ENCODE data around the gene ABHD6. TPM values are rescaled to one million over a fixed set of nuclear protein-coding genes. Genes with fewer than 3 reads are reported as not detected.
A peak's percentile ranks its signal among the peaks of the same experiment; 100 is the strongest.

ABHD6 gene
- total and polyA plus RNA-seq, 2 donors (not counting 3 experiments of a cell fraction or from before 2014, with no cell fraction given) = 5.8 to 7.5 TPM

GRCh38 chr3:58217209-58217811 lies 20.3 kb upstream of the ABHD6 start:
- ChIA-PET CTCF (interaction anchor here (0.6 to 4.5 kb wide), 26 partner anchors 8 to 255 kb away, joined by 3 to 294 read pairs (median 8); partner anchors contain the start of genes ABHD6, HTD2 and RPP14), POLR2A (no interaction called here)
- Histone ChIP-seq H3K36me3 (ENCODE audit: control insufficient read depth in 2 of 2, extremely low read depth in 1 of 2, insufficient read depth in 2 of 2, low read length in 2 of 2) (no peaks in the 10 kb centered on the region), H3K9me1 (replicated peaks; ENCODE audit: control insufficient read depth, extremely low read depth, insufficient read depth, low read length) (no peaks in the 10 kb centered on the region), H3K4me2 (ENCODE audit: insufficient read depth, low read length) (no peak overlapping the region), H3K79me2 (ENCODE audit: control insufficient read depth, insufficient read depth, low read length) (no peaks in the 10 kb centered on the region), H2AFZ (ENCODE audit: low read depth, low read length) (peak overlapping the region; percentile 61), H3K27me3 (ENCODE audit: control insufficient read depth in 2 of 2, insufficient read depth in 2 of 2, low read length in 2 of 2) (no peaks in the 10 kb centered on the region), H3K9ac (replicated peaks; ENCODE audit: extremely low read depth, insufficient read depth, low read length) (no peak overlapping the region), H3K9me3 (replicated peaks; ENCODE audit: control insufficient read depth, insufficient read depth, low read length) (no peaks in the 10 kb centered on the region), H3K27ac (ENCODE audit: insufficient read depth, low read depth, low read length) (no peak overlapping the region), H4K20me1 (replicated peaks; ENCODE audit: control insufficient read depth, extremely low read depth, insufficient read depth, low read length) (no peaks in the 10 kb centered on the region), H3K4me1 (ENCODE audit: control insufficient read depth, extremely low read depth, insufficient read depth, low read length) (no peaks in the 10 kb centered on the region), H3K4me3 (replicated peaks in 1 of 3; ENCODE audit: insufficient read depth in 1 of 3, low read depth in 1 of 3, low read length in 3 of 3) (no peak overlapping the region)
- no peak for TF ChIP-seq EZH2 (IDR thresholded peaks at IDR 0.05; ENCODE audit: borderline replicate concordance, low read depth, low read length, severe bottlenecking)
- TF ChIP-seq, protein P1, sequence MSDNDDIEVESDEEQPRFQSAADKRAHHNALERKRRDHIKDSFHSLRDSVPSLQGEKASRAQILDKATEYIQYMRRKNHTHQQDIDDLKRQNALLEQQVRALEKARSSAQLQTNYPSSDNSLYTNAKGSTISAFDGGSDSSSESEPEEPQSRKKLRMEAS (IDR thresholded peaks at IDR 0.05; ENCODE audit: insufficient read depth, insufficient read length) = peak; percentile 60
- TF ChIP-seq, protein P2, sequence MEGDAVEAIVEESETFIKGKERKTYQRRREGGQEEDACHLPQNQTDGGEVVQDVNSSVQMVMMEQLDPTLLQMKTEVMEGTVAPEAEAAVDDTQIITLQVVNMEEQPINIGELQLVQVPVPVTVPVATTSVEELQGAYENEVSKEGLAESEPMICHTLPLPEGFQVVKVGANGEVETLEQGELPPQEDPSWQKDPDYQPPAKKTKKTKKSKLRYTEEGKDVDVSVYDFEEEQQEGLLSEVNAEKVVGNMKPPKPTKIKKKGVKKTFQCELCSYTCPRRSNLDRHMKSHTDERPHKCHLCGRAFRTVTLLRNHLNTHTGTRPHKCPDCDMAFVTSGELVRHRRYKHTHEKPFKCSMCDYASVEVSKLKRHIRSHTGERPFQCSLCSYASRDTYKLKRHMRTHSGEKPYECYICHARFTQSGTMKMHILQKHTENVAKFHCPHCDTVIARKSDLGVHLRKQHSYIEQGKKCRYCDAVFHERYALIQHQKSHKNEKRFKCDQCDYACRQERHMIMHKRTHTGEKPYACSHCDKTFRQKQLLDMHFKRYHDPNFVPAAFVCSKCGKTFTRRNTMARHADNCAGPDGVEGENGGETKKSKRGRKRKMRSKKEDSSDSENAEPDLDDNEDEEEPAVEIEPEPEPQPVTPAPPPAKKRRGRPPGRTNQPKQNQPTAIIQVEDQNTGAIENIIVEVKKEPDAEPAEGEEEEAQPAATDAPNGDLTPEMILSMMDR (IDR thresholded peaks at IDR 0.05; ENCODE audit: extremely low read depth in 1 of 2, insufficient read depth in 1 of 2, low read depth in 1 of 2, low read length in 2 of 2) = peak; percentile 81 to 86
- DNase-seq (ENCODE audit: low read depth, low spot score) = peak; percentile 77
- BruUV-seq (replicated peaks) = no TSS peak
- intact Hi-C loops (cut with micrococcal nuclease) = loop anchor here (1.0 to 2.0 kb wide), 4 partner anchors 19 to 83 kb away; no protein-coding TSS in a partner anchor
- dilution Hi-C loops (cut with MboI; ENCODE audit: extremely low pct_ligation_motif_present, low sequenced_read_pairs) = no loop called here
- FAIRE-seq = peak; percentile 92

DNA sequence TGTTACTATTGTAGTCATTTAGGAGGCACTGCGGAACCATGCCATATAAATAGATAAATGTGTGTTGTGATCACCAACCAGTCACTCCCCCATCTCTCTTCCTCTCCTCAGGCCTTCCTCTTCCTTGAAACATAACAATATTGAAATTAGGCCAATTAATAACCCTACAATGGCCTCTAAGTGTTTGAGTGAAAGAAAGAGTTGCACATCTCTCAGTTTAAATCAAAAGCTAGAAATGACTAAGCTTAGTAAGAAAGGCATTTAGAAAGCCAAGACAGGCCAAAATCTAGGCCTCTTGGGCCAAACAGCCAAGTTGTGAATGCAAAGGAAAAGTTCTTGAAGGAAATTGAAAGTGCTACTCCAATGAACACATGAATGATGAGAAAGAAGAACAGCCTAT lies 18.7 kb upstream of the ABHD6 start:
- H3K4me2 ChIP-seq (ENCODE audit: insufficient read depth, low read length) = no peak overlapping the region
- no peak overlapping the region for H3K27ac ChIP-seq (ENCODE audit: insufficient read depth, low read depth, low read length)
- DNase-seq (ENCODE audit: low read depth, low spot score) = no peak
- H3K27me3 ChIP-seq (ENCODE audit: control insufficient read depth in 2 of 2, insufficient read depth in 2 of 2, low read length in 2 of 2) = no peaks in the 10 kb centered on the region
- no peak overlapping the region for H2AFZ ChIP-seq (ENCODE audit: low read depth, low read length)
- POLR2A ChIA-PET = no interaction called here
- no peaks in the 10 kb centered on the region for H3K9me3 ChIP-seq (replicated peaks; ENCODE audit: control insufficient read depth, insufficient read depth, low read length)
- H3K4me3 ChIP-seq (replicated peaks in 1 of 3; ENCODE audit: insufficient read depth in 1 of 3, low read depth in 1 of 3, low read length in 3 of 3) = no peak overlapping the region
- no peaks in the 10 kb centered on the region for H4K20me1 ChIP-seq (replicated peaks; ENCODE audit: control insufficient read depth, extremely low read depth, insufficient read depth, low read length)
- H3K4me1 ChIP-seq (ENCODE audit: control insufficient read depth, extremely low read depth, insufficient read depth, low read length) = no peaks in the 10 kb centered on the region
- BruUV-seq (replicated peaks) = no TSS peak
- no peak overlapping the region for H3K9ac ChIP-seq (replicated peaks; ENCODE audit: extremely low read depth, insufficient read depth, low read length)
- dilution Hi-C loops (cut with MboI; ENCODE audit: extremely low pct_ligation_motif_present, low sequenced_read_pairs) (no loop called here), intact Hi-C loops (cut with micrococcal nuclease) (no loop called here)
- H3K9me1 ChIP-seq (replicated peaks; ENCODE audit: control insufficient read depth, extremely low read depth, insufficient read depth, low read length) = no peaks in the 10 kb centered on the region
- no peaks in the 10 kb centered on the region for H3K36me3 ChIP-seq (ENCODE audit: control insufficient read depth in 2 of 2, extremely low read depth in 1 of 2, insufficient read depth in 2 of 2, low read length in 2 of 2)
- TF ChIP-seq POLR2AphosphoS5 (IDR thresholded peaks at IDR 0.05; ENCODE audit: insufficient read depth, low read depth, low read length) (no peak), FOS (IDR thresholded peaks at IDR 0.05; ENCODE audit: borderline replicate concordance, insufficient read depth, low read length) (no peak), POLR2A (IDR thresholded peaks at IDR 0.05; ENCODE audit: low read depth, low read length) (no peak), MYC (IDR thresholded peaks at IDR 0.05; ENCODE audit: low read depth, low read length) (no peak), GATA2 (IDR thresholded peaks at IDR 0.05; ENCODE audit: insufficient read depth, insufficient read length, low read depth, low read length) (no peak), JUN (IDR thresholded peaks at IDR 0.05; ENCODE audit: borderline replicate concordance, insufficient read depth, insufficient read length, low read depth) (no peak), EZH2 (IDR thresholded peaks at IDR 0.05; ENCODE audit: borderline replicate concordance, low read depth, low read length, severe bottlenecking) (no peak)
- TF ChIP-seq, protein P2 (IDR thresholded peaks at IDR 0.05; ENCODE audit: extremely low read depth in 1 of 2, insufficient read depth in 1 of 2, low read depth in 1 of 2, low read length in 2 of 2) = no peak
- TF ChIP-seq, protein P1 (IDR thresholded peaks at IDR 0.05; ENCODE audit: insufficient read depth, insufficient read length) = no peak
- FAIRE-seq = no peak
- CTCF ChIA-PET = interaction anchor here (1.0 to 4.5 kb wide), 7 partner anchors 8 to 87 kb away, joined by 4 to 294 read pairs (median 17); partner anchors contain the start of genes ABHD6, HTD2 and RPP14
- H3K79me2 ChIP-seq (ENCODE audit: control insufficient read depth, insufficient read depth, low read length) = no peaks in the 10 kb centered on the region
